Measurements from ENCODE around the gene PCLO. TPM values are rescaled to one million over a fixed set of nuclear protein-coding genes. Genes with fewer than 3 reads are reported as not detected.
A peak's percentile ranks its signal among the peaks of the same experiment; 100 is the strongest.

Gene PCLO
- total RNA-seq, 4 donors from 2014 or later, result 6.6 to 70.7 (median 33.9) TPM

DNA sequence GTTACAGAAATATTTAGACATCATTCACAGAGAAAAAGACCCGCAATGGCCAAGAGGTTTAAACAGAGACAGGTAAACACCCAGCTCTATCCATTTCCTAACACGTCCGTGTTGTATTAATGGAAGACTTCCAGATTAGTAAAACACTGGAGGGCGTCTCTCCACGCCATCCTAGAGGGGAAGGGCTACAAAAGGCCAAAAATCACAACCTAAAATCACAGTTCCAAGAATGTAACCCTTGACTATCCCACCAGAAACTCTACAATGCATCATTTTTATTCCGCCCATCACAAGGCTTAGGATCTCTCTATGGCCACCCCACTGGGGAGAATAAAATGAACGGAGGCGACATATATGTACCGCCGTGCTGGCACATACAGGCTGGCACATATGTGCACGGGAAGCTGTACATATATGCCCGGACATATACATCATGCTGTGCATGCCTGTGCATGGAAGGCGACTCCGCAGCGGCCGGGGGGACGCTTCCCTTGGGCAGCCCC is 734 bp downstream of the PCLO start:
- DNase-seq, result no peak

DNA sequence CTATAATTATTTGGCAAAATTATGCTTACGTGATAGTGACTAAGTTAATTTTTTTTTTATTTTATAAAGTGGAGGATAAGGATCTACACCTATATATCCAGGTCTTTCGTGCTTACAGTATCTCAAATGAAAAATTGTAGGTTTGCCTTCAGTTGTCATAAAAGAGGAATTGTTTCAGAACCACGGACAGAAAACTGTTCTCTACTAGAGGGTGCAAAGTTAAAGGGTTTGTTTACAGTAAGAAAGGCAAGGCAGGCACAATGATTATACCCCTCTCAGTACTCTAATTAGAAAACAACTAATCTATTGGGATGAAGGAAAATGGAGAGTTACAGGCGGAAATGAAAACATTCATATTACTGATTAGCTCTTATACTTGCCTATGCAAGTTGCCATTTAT is 1.5 kb downstream of the PCLO start:
- peak overlapping the region in 2 of 4 donors; percentile 64 to 79 for H3K4me3 ChIP-seq
- DNase-seq, result no peak
- TF ChIP-seq POLR2A (IDR thresholded peaks at IDR 0.05), result no peak
- TF ChIP-seq, protein P1, sequence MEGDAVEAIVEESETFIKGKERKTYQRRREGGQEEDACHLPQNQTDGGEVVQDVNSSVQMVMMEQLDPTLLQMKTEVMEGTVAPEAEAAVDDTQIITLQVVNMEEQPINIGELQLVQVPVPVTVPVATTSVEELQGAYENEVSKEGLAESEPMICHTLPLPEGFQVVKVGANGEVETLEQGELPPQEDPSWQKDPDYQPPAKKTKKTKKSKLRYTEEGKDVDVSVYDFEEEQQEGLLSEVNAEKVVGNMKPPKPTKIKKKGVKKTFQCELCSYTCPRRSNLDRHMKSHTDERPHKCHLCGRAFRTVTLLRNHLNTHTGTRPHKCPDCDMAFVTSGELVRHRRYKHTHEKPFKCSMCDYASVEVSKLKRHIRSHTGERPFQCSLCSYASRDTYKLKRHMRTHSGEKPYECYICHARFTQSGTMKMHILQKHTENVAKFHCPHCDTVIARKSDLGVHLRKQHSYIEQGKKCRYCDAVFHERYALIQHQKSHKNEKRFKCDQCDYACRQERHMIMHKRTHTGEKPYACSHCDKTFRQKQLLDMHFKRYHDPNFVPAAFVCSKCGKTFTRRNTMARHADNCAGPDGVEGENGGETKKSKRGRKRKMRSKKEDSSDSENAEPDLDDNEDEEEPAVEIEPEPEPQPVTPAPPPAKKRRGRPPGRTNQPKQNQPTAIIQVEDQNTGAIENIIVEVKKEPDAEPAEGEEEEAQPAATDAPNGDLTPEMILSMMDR (IDR thresholded peaks at IDR 0.05), result no peak

More for the DNA sequence above, 734 bp downstream of the PCLO start:
- Histone ChIP-seq H3K27me3 (no peaks in the 10 kb centered on the region), H3K27ac (peak overlapping the region in 3 of 4 donors; percentile 53 to 93 (median 86)), H3K4me3 (peak overlapping the region; percentile 35 to 79 (median 50)), H3K36me3 (no peaks in the 10 kb centered on the region), H3K4me1 (peaks cover 0 to 6% (median 0%) of the 10 kb centered on the region in 4 donors), H3K9me3 (no peaks in the 10 kb centered on the region)
- no peak for TF ChIP-seq POLR2A (IDR thresholded peaks at IDR 0.05)
- TF ChIP-seq, protein P1 (IDR thresholded peaks at IDR 0.05), result no peak

DNA sequence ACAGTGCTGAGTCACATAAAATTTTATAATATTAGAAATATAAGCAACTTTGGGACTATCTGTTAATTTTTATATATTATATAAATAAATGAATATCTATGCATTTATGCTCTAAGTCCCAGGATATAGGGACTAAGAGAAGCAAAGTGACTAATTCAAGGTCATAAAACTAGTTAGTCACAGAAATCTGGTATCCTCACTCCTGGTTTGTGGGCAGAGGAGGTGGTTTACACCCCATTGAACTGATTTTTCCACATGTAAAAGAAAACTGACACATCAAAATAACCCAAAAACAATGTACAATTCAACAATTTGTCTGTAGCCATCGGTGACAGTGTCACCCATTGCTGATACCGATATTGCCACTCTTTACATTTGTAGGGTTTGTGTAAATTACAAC is 3.0 kb downstream of the PCLO start:
- no peaks in the 10 kb centered on the region for H3K36me3 ChIP-seq
- H3K27ac ChIP-seq, result no peak overlapping the region
- H3K4me1 ChIP-seq, result peaks cover 0 to 6% (median 0%) of the 10 kb centered on the region in 4 donors
- no peak for DNase-seq
- H3K27me3 ChIP-seq, result no peaks in the 10 kb centered on the region
- no peak overlapping the region for H3K4me3 ChIP-seq
- no peaks in the 10 kb centered on the region for H3K9me3 ChIP-seq
- no peak for TF ChIP-seq POLR2A (IDR thresholded peaks at IDR 0.05)
- TF ChIP-seq, protein P1 (IDR thresholded peaks at IDR 0.05), result no peak

More for the DNA sequence above, 1.5 kb downstream of the PCLO start:
- Histone ChIP-seq H3K4me1 (peaks cover 0 to 6% (median 0%) of the 10 kb centered on the region in 4 donors), H3K27ac (no peak overlapping the region), H3K36me3 (no peaks in the 10 kb centered on the region), H3K27me3 (no peaks in the 10 kb centered on the region), H3K9me3 (no peaks in the 10 kb centered on the region)

DNA sequence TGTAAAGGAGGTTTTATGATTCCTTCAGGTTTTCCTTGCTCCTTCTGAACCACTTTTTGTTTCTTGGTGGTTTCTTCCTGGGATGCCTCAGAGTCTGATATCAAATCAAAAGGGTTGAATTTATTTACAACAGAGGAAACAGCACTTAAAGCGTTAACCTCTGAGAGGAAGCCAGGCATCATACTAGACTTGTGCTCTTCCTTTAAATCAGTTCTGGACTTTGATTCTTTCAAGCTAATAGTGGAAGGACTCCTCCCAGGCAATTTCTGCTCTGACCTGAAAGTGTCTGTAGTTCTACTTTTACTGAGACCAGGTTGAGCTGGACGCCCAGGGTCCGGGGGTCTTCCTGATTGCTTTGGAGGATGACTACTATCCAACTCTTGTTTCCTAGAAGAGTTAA is 6.7 kb downstream of the PCLO start:
- Histone ChIP-seq H3K4me1 (peaks cover 0 to 5% (median 0%) of the 10 kb centered on the region in 4 donors), H3K36me3 (no peaks in the 10 kb centered on the region), H3K27me3 (no peaks in the 10 kb centered on the region), H3K4me3 (no peak overlapping the region), H3K27ac (no peak overlapping the region), H3K9me3 (no peaks in the 10 kb centered on the region)
- no peak for DNase-seq
- TF ChIP-seq, protein P1 (IDR thresholded peaks at IDR 0.05), result no peak
- TF ChIP-seq POLR2A (IDR thresholded peaks at IDR 0.05), result no peak

- Histone ChIP-seq H3K27ac (no peak overlapping the region), H3K4me1 (no peaks in the 10 kb centered on the region), H3K4me3 (no peak overlapping the region), H3K36me3 (no peaks in the 10 kb centered on the region), H3K9me3 (no peaks in the 10 kb centered on the region), H3K27me3 (no peaks in the 10 kb centered on the region)
- DNase-seq, result no peak
- TF ChIP-seq, protein P1 (IDR thresholded peaks at IDR 0.05), result no peak
- no peak for TF ChIP-seq POLR2A (IDR thresholded peaks at IDR 0.05)
These were observed 7.3 kb downstream of the PCLO start for GRCh38 chr7:83155407-83155806.

- no peak overlapping the region for H3K27ac ChIP-seq
- no peak for DNase-seq
- no peaks in the 10 kb centered on the region for H3K4me1 ChIP-seq
- H3K27me3 ChIP-seq, result no peaks in the 10 kb centered on the region
- no peak overlapping the region for H3K4me3 ChIP-seq
- H3K9me3 ChIP-seq, result no peaks in the 10 kb centered on the region
- TF ChIP-seq POLR2A (IDR thresholded peaks at IDR 0.05), result no peak
- TF ChIP-seq, protein P1 (IDR thresholded peaks at IDR 0.05), result no peak
- no peaks in the 10 kb centered on the region for H3K36me3 ChIP-seq
These were observed 9.3 kb downstream of the PCLO start for GRCh38 chr7:83153419-83153818.
